ENCODE measurements around the gene SIM2. TPM values are rescaled to one million over a fixed set of nuclear protein-coding genes. Genes with fewer than 3 reads are reported as not detected.

Gene SIM2
- polyA plus RNA-seq, 1 donor from 2014 or later: not detected

GRCh38 chr21:36747815-36748383, 49.0 kb downstream of the SIM2 start:
- TF ChIP-seq CTCF (IDR thresholded peaks at IDR 0.05; ENCODE audit: poor library complexity, severe bottlenecking) (no peak), REST (IDR thresholded peaks at IDR 0.05; ENCODE audit: borderline replicate concordance) (no peak), EZH2 (IDR thresholded peaks at IDR 0.05; ENCODE audit: borderline replicate concordance, insufficient read depth, low read length, poor library complexity, severe bottlenecking) (no peak), POLR2AphosphoS5 (IDR thresholded peaks at IDR 0.05) (no peak), TAF1 (IDR thresholded peaks at IDR 0.05; ENCODE audit: low read depth) (no peak), SMC3 (conservative IDR thresholded peaks at IDR 0.05; ENCODE audit: poor library complexity) (no peak), EP300 (conservative IDR thresholded peaks at IDR 0.05; ENCODE audit: poor library complexity, severe bottlenecking) (no peak)
- Histone ChIP-seq H3K4me2 (ENCODE audit: low read length) (no peak overlapping the region), H4K20me1 (ENCODE audit: insufficient read depth) (no peaks in the 10 kb centered on the region), H3K79me2 (replicated peaks; ENCODE audit: insufficient read depth, low read length) (no peaks in the 10 kb centered on the region), H3K9me2 (ENCODE audit: insufficient read depth, low read length) (no peaks in the 10 kb centered on the region), H3K27me3 (ENCODE audit: insufficient read depth, low read depth, low read length) (peaks cover 23% of the 10 kb centered on the region), H3F3A (ENCODE audit: insufficient read depth, low read length, poor library complexity, severe bottlenecking) (no peaks in the 10 kb centered on the region), H3K27ac (ENCODE audit: low read length) (no peak overlapping the region), H3K9me3 (ENCODE audit: low read length) (no peaks in the 10 kb centered on the region), H3K4me3 (ENCODE audit: low read length) (peak overlapping the region; percentile 58), H2AFZ (ENCODE audit: low read depth, low read length) (no peak overlapping the region), H3K9ac (ENCODE audit: low read length) (no peak overlapping the region), H3K36me3 (ENCODE audit: insufficient read depth, low read length) (no peaks in the 10 kb centered on the region)

GRCh38 chr21:36749935-36750575, 51.1 kb downstream of the SIM2 start:
- Histone ChIP-seq H3K27me3 (ENCODE audit: insufficient read depth, low read depth, low read length) (peaks cover 23% of the 10 kb centered on the region), H3F3A (ENCODE audit: insufficient read depth, low read length, poor library complexity, severe bottlenecking) (no peaks in the 10 kb centered on the region), H3K36me3 (ENCODE audit: insufficient read depth, low read length) (no peaks in the 10 kb centered on the region), H3K4me3 (ENCODE audit: low read length) (no peak overlapping the region), H3K4me2 (ENCODE audit: low read length) (no peak overlapping the region), H3K9me3 (ENCODE audit: low read length) (no peaks in the 10 kb centered on the region), H3K79me2 (replicated peaks; ENCODE audit: insufficient read depth, low read length) (no peaks in the 10 kb centered on the region), H4K20me1 (ENCODE audit: insufficient read depth) (no peaks in the 10 kb centered on the region), H3K9ac (ENCODE audit: low read length) (no peak overlapping the region), H3K9me2 (ENCODE audit: insufficient read depth, low read length) (no peaks in the 10 kb centered on the region), H2AFZ (ENCODE audit: low read depth, low read length) (peak overlapping the region; percentile 25), H3K27ac (ENCODE audit: low read length) (no peak overlapping the region)
- no peak for TF ChIP-seq MXI1 (conservative IDR thresholded peaks at IDR 0.05; ENCODE audit: poor library complexity, severe bottlenecking)
- peak; percentile 36 for TF ChIP-seq POLR2AphosphoS5 (IDR thresholded peaks at IDR 0.05)
